Ovary (tissue), 9 donors: ENCODE results near the gene ANKS1B. TPM values are rescaled to one million over a fixed set of nuclear protein-coding genes. Genes with fewer than 3 reads are reported as not detected.

ENCODE experiments used
- DNase-seq, 5 donors: peaks; one replicate each; pipeline ENCODE4 v3.0.0-alpha.2; 2019 to 2020
- H3K27ac ChIP-seq, 2 donors: fragments of 200-600 bp; one replicate each; pipeline versions ENCODE4 v1.5.1 to v1.8.0; 2019 to 2022
- H3K27me3 ChIP-seq: fragments of 200-600 bp; one replicate; pipeline ENCODE4 v1.8.0; 2022
- H3K36me3 ChIP-seq: fragments of 200-600 bp; sonication (generic); one replicate; pipeline ENCODE4 v1.5.1; 2019
- H3K4me1 ChIP-seq: one replicate; pipeline ENCODE4 v1.8.1; 2013; ENCODE audit warnings: mild to moderate bottlenecking, moderate library complexity; ENCODE audit not compliant: insufficient read depth
- H3K4me3 ChIP-seq: fragments of 200-600 bp; sonication (generic); one replicate; pipeline ENCODE4 v1.5.1; 2017
- H3K9me3 ChIP-seq, 2 donors: fragments of 200-600 bp in 1 of 2; sonication (generic) in 1 of 2; one replicate each; pipeline versions ENCODE4 v1.5.1 to v1.8.1; 2013 to 2019; ENCODE audit warnings: mild to moderate bottlenecking in 1 of 2, moderate library complexity in 1 of 2
- CTCF ChIP-seq, 3 donors: fragments of 450-650 bp in 2 of 3; fragments of 200-600 bp in 1 of 3; IDR thresholded peaks; one replicate each; pipeline versions ENCODE4 v1.5.1 to v1.8.0; 2016 to 2022; ENCODE audit warnings: antibody characterized with exemption in 3 of 3, mild to moderate bottlenecking in 1 of 3
- EP300 ChIP-seq: sonication (generic); formaldehyde crosslinking; IDR thresholded peaks from one replicate; pipeline ENCODE4 v1.6.1; 2017; ENCODE audit warnings: antibody characterized with exemption
- POLR2A ChIP-seq: fragments of 450-650 bp; IDR thresholded peaks from one replicate; pipeline ENCODE4 v1.6.1; 2017; ENCODE audit warnings: antibody characterized with exemption, mild to moderate bottlenecking, moderate library complexity
- WGBS, 3 donors: extraction: QIAGEN DNeasy Blood & Tissue Kit in 1 of 3; methylation state at CpG; one replicate each; pipeline versions ENCODE4 v1.1.5 to v1.1.7; 2013 to 2017; 5-methylcytosine and 5-hydroxymethylcytosine counted together
- intact Hi-C, 4 donors: fragments of 100-400 bp; cut with DNase I; formaldehyde crosslinking; loops; one replicate each; pipeline versions ENCODE4 v1.11.0 to v1.15.1; 2022 to 2023
- polyA plus RNA-seq, 2 donors: library from polyadenylated mRNA; stranded (reverse); fragments of 200-250 nt in 1 of 2; fragments of 350-450 nt in 1 of 2; fragmentation: Illumina TruSeq in 1 of 2; extraction: RNeasy Lipid Tissue Mini Kit (QIAGEN cat#74804) in 1 of 2; gene quantifications; one replicate each; pipeline ENCODE4 v1.2.3, GENCODE V29; 2013 to 2014
- total RNA-seq, 7 donors: library from RNA; depleted of rRNA in 2 of 7; stranded (reverse); fragments of >200 nt in 2 of 7; fragmentation: NEBNext Ultra II Directional in 3 of 7; extraction: Animal tissue kit (Norgen Biotek cat#: 25700) in 3 of 7; gene quantifications; one replicate each; pipeline versions ENCODE4 v1.1.0 to v1.2.4, GENCODE V29; 2016 to 2023
- donor health status: DM: no; HTN: no; CAD: no; lungs with moderate emphysema.
- donor health status: DM: no; HTN: no; CAD: no.
- donor health status: Bipolar disorder and iron deficiency.
- donor health status: DM: yes; HTN: yes; CAD: no.
- donor health status: DM: no; HTN: no; CAD: no.
- donor health status: DM: yes; HTN: yes; CAD: no.

ANKS1B gene
- total and polyA plus RNA-seq, 9 donors: 0.80 to 34.9 (median 7.7) TPM

DNA sequence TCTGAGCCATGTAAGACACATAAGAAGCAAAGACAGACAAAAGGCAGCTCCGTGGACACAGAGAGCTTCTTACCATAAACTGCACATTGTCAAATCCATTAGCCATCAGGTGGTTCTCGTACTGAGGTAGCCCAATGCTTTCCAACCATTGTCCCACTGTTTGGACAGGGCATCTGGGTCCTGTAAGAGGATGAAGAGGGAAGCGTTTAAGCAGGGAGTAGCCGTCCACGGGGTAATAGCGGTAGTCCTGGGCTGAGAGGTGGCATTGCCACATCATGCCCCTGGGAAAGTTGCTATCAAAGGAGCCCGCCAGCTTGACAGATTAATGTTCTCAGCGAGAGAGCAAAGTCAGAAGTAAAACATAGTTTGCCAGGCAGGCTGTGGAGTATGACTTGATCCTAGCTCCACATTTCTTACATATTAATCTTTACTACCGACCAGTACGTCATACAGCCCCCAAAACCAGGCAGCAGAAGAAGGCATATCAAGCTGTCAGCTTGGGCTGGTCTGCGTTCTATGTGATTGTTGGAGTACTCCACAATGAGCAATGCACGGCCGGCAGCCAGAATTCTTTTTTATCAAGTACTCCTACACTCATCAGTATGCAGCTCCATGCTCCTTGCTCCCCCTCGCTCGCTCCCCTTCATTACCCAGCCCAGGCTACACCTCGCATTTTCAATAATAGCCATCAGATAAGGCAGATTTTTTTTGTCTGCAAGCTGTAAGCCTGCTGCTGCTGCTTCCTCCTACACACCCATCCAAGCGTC lies 830.3 kb downstream of the ANKS1B start:
- Histone ChIP-seq H3K4me3 (no peak overlapping the region), H3K36me3 (no peaks in the 10 kb centered on the region), H3K27me3 (no peaks in the 10 kb centered on the region), H3K4me1 (no peaks in the 10 kb centered on the region), H3K9me3 (no peaks in the 10 kb centered on the region), H3K27ac (no peak overlapping the region)
- TF ChIP-seq EP300 (no peak), POLR2A (no peak), CTCF (IDR thresholded peaks at IDR 0.05) (no peak)
- intact Hi-C loops: no loop called here
- peak in 2 of 5 donors; percentile 17 to 20 for DNase-seq
- 5 to 13% (median 6%) methylated on average over 17 of the region's 17 CpGs for WGBS, 3 donors

- 74 to 87% (median 82%) methylated on average over 3 of the region's 3 CpGs for WGBS, 3 donors
- no peak for TF ChIP-seq POLR2A
- no peak for TF ChIP-seq EP300
- no peak for TF ChIP-seq CTCF (IDR thresholded peaks at IDR 0.05)
These were observed 831.4 kb downstream of the ANKS1B start for GRCh38 chr12:99153293-99153692.

DNA sequence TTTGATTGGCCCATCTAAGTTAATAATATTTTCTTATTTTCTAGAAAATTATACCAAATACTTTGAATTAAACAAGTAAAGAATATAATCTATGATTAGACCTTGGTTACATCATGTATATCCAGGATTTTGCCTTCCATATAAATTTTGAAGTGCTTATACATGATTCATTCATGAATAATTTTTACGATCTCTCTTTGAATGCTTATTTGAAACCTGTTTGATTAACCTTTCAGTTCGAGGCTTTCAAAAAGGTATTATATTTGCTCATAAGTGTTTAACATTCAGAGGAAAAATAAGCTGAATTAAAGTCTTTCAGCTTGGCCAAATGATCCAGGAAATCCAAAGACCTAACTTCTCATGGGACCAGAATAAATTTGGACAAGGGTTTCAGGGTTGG lies 832.4 kb downstream of the ANKS1B start:
- WGBS, 3 donors: 72 to 81% (median 77%) methylated on average over 2 of the region's 2 CpGs
- Histone ChIP-seq H3K27ac (no peak overlapping the region), H3K9me3 (no peaks in the 10 kb centered on the region), H3K27me3 (no peaks in the 10 kb centered on the region), H3K36me3 (no peaks in the 10 kb centered on the region), H3K4me3 (no peak overlapping the region), H3K4me1 (no peaks in the 10 kb centered on the region)
- TF ChIP-seq POLR2A (no peak), CTCF (IDR thresholded peaks at IDR 0.05) (no peak), EP300 (no peak)
- DNase-seq: no peak
- intact Hi-C loops: no loop called here

More at GRCh38 chr12:99153293-99153692, 831.4 kb downstream of the ANKS1B start:
- Histone ChIP-seq H3K4me3 (no peak overlapping the region), H3K27ac (no peak overlapping the region), H3K9me3 (no peaks in the 10 kb centered on the region), H3K36me3 (no peaks in the 10 kb centered on the region), H3K4me1 (no peaks in the 10 kb centered on the region), H3K27me3 (no peaks in the 10 kb centered on the region)
- DNase-seq: no peak
- intact Hi-C loops: no loop called here

GRCh38 chr12:99151744-99152143 lies 833.0 kb downstream of the ANKS1B start:
- no peaks in the 10 kb centered on the region for H3K27me3 ChIP-seq
- H3K27ac ChIP-seq: no peak overlapping the region
- TF ChIP-seq EP300: no peak
- H3K4me3 ChIP-seq: no peak overlapping the region
- intact Hi-C loops: no loop called here
- no peaks in the 10 kb centered on the region for H3K4me1 ChIP-seq
- H3K9me3 ChIP-seq: no peaks in the 10 kb centered on the region
- DNase-seq: no peak
- no peaks in the 10 kb centered on the region for H3K36me3 ChIP-seq

- TF ChIP-seq POLR2A: no peak
- H3K36me3 ChIP-seq: no peaks in the 10 kb centered on the region
- 9 to 15% (median 10%) methylated on average over 2 of the region's 2 CpGs for WGBS, 3 donors
- DNase-seq: no peak
- H3K4me1 ChIP-seq: no peaks in the 10 kb centered on the region
- no peak overlapping the region for H3K4me3 ChIP-seq
- intact Hi-C loops: no loop called here
- H3K9me3 ChIP-seq: no peaks in the 10 kb centered on the region
- no peak overlapping the region for H3K27ac ChIP-seq
- H3K27me3 ChIP-seq: no peaks in the 10 kb centered on the region
These were observed 837.6 kb downstream of the ANKS1B start for GRCh38 chr12:99147130-99147529.
